HUES64 (cell line): Measurements from ENCODE around the gene RAB27B.
"Not testable (repeated sequence)": the region's sequence is repeated elsewhere in the genome, so short reads cannot be mapped to it uniquely, and the experiment has no call there.

Experiments
- H3K27ac ChIP-seq: 2 replicates; pipeline ENCODE4 v1.7.0; 2013; ENCODE audit warnings: low read depth, low read length, inconsistent platforms
- H3K27me3 ChIP-seq: 2 replicates; pipeline ENCODE4 v1.6.1; 2013; ENCODE audit warnings: mild to moderate bottlenecking, low read length; ENCODE audit not compliant: insufficient read depth
- H3K36me3 ChIP-seq: 2 replicates; pipeline ENCODE4 v1.6.1; 2013; ENCODE audit warnings: mild to moderate bottlenecking, low read length; ENCODE audit not compliant: insufficient read depth
- H3K4me1 ChIP-seq: 2 replicates; pipeline ENCODE4 v1.6.1; 2013; ENCODE audit warnings: mild to moderate bottlenecking, low read length, moderate library complexity; ENCODE audit not compliant: insufficient read depth
- H3K4me3 ChIP-seq: 2 replicates; pipeline ENCODE4 v1.5.1; 2013; ENCODE audit warnings: mild to moderate bottlenecking, low read length, moderate library complexity
- H3K9ac ChIP-seq: 2 replicates; pipeline ENCODE4 v1.6.1; 2013; ENCODE audit warnings: mild to moderate bottlenecking, low read depth, low read length
- H3K9me3 ChIP-seq: 2 replicates; pipeline ENCODE4 v1.6.1; 2013; ENCODE audit warnings: low read depth, low read length; ENCODE audit not compliant: insufficient read depth
- WGBS: fragments of 150-250, 120-280 bp; methylation state at CpG from one replicate; pipeline ENCODE4 v1.1.7; 2013; ENCODE audit warnings: missing lambda C conversion rate; 5-methylcytosine and 5-hydroxymethylcytosine counted together

The RAB27B gene

DNA sequence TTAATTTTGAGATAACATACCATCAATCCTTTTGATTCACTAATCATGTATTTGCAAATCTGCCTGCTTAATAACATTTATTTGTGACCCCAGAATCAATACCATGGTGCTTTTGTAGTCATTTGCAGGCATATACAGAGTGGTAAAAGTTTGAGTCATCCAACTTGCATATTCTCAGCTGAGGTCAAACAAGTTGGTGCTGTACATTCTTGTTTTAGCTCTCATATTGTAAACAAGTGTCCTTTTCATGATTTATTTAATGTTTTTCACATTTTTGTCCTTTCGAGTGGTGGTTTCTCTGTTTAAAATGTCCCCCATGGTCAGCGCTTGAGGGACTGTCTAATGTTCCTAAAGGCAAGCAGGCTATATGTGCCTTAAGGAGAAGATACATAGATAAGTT lies 17.5 kb downstream of the RAB27B start:
- whole genome bisulfite sequencing: 47% methylated on average over 2 of the region's 2 CpGs
- H3K36me3 ChIP-seq: no peaks in the 10 kb centered on the region
- 0 out of 2 replicates have a peak, but pooled peaks cover 5% of the 10 kb centered on the region for H3K4me1 ChIP-seq
- no peaks in the 10 kb centered on the region for H3K27me3 ChIP-seq
- H3K9ac ChIP-seq: no peak overlapping the region
- H3K9me3 ChIP-seq: no peaks in the 10 kb centered on the region
- H3K4me3 ChIP-seq: no peak overlapping the region
- H3K27ac ChIP-seq: no peak overlapping the region

- Histone ChIP-seq H3K4me1 (0 out of 2 replicates have a peak, but pooled peaks cover 5% of the 10 kb centered on the region), H3K9me3 (no peaks in the 10 kb centered on the region), H3K36me3 (no peaks in the 10 kb centered on the region), H3K27me3 (no peaks in the 10 kb centered on the region), H3K27ac (no peak overlapping the region), H3K9ac (no peak overlapping the region), H3K4me3 (no peak overlapping the region)
- WGBS: 89% methylated on average over 1 of the region's 1 CpG
Observed at GRCh38 chr18:54848121-54848520, 19.8 kb downstream of the RAB27B start.

GRCh38 chr18:54849683-54850082 lies 21.4 kb downstream of the RAB27B start:
- H3K9me3 ChIP-seq: no peaks in the 10 kb centered on the region
- no peaks in the 10 kb centered on the region for H3K27me3 ChIP-seq
- 76% methylated on average over 1 of the region's 2 CpGs for WGBS
- H3K4me3 ChIP-seq: no peak overlapping the region
- H3K4me1 ChIP-seq: 0 out of 2 replicates have a peak, but pooled peaks cover 2% of the 10 kb centered on the region
- no peak overlapping the region for H3K27ac ChIP-seq
- no peak overlapping the region for H3K9ac ChIP-seq
- no peaks in the 10 kb centered on the region for H3K36me3 ChIP-seq

- Histone ChIP-seq H3K36me3 (no peaks in the 10 kb centered on the region), H3K4me3 (no peak overlapping the region), H3K4me1 (no peaks in the 10 kb centered on the region), H3K9ac (no peak overlapping the region), H3K27ac (no peak overlapping the region), H3K27me3 (no peaks in the 10 kb centered on the region), H3K9me3 (no peaks in the 10 kb centered on the region)
- WGBS: 94% methylated on average over 2 of the region's 3 CpGs
Observed at GRCh38 chr18:54850598-54850997, 22.3 kb downstream of the RAB27B start.

DNA sequence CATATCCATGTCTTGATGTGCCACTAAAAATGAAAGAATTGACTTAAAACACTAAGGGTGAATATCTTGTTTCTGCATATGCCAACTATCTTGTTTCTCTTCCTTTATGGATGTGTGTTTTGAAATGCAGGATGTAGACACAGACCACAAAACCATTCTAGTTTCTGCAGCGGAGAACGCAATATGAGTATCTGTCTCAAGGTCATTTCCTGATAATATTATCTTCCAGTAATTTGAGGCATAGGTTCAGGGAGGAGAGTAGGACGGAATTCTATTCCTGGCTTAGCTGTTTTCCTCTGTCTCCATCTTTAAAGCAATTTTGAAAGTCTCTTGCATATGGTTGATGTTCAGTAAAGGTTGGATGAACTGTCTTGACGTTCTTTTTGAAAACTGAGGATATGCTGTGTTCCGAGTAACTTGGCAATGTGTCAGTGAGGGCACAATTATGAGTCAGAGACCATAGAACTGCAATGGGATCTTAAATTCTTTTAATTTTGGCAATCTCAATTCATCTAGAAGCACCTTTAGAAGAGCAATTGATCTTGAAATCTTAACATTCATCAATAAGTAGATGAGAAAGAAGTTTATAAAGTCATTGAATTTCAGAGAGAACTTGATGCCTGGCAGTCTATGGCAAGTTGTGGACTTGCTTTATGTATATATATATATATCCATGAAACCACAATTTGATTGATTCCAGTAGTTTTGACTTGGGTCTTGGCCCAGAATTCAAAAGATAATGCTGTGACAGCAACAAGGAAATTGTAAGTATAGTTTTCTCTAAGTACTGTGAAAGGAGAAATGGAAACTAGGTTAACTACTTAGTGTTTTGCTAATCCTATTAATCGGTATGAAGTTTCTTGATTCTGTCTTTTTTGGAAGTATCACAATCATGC lies 24.8 kb downstream of the RAB27B start:
- no peaks in the 10 kb centered on the region for H3K4me1 ChIP-seq
- no peak overlapping the region for H3K27ac ChIP-seq
- no peak overlapping the region for H3K4me3 ChIP-seq
- H3K9me3 ChIP-seq: no peaks in the 10 kb centered on the region
- H3K9ac ChIP-seq: no peak overlapping the region
- WGBS: 95% methylated on average over 6 of the region's 6 CpGs
- H3K36me3 ChIP-seq: no peaks in the 10 kb centered on the region
- no peaks in the 10 kb centered on the region for H3K27me3 ChIP-seq

GRCh38 chr18:54855050-54855449 lies 26.8 kb downstream of the RAB27B start:
- not testable (repeated sequence) for H3K27ac ChIP-seq, H3K9me3 ChIP-seq, H3K4me1 ChIP-seq, H3K9ac ChIP-seq, H3K36me3 ChIP-seq, H3K27me3 ChIP-seq, H3K4me3 ChIP-seq
- WGBS: 96% methylated on average over 3 of the region's 3 CpGs

GRCh38 chr18:54856105-54856646 lies 27.9 kb downstream of the RAB27B start:
- Histone ChIP-seq H3K4me3 (no peak overlapping the region), H3K27me3 (no peaks in the 10 kb centered on the region), H3K9me3 (no peaks in the 10 kb centered on the region), H3K36me3 (no peaks in the 10 kb centered on the region), H3K4me1 (no peaks in the 10 kb centered on the region; the same call in 1 of the 2 replicates), H3K9ac (no peak overlapping the region), H3K27ac (no peak overlapping the region)
- 45% methylated on average over 2 of the region's 2 CpGs for WGBS

DNA sequence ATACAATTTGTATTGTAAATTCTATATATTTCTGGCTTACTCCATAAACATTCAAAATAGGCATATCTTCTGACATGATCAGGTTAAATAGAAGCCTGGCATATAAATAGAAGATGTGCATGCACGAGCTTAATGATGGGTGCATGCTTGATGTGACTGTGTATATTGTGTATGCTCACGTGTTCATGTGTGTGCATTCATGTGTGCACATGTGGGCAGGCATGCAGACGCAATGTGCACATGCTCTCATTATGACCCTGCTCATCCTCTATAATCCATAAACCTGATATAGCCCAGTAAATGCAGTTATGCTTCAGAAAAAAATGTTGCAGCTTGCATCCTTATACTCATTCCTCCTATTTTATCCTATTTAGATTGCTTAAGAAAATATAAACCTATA lies 29.2 kb downstream of the RAB27B start:
- Histone ChIP-seq H3K9ac (no peak overlapping the region), H3K36me3 (no peaks in the 10 kb centered on the region), H3K4me1 (no peaks in the 10 kb centered on the region; the same call in 1 of the 2 replicates), H3K4me3 (no peak overlapping the region), H3K27ac (no peak overlapping the region), H3K9me3 (no peaks in the 10 kb centered on the region), H3K27me3 (no peaks in the 10 kb centered on the region)
- 94% methylated on average over 3 of the region's 3 CpGs for WGBS

DNA sequence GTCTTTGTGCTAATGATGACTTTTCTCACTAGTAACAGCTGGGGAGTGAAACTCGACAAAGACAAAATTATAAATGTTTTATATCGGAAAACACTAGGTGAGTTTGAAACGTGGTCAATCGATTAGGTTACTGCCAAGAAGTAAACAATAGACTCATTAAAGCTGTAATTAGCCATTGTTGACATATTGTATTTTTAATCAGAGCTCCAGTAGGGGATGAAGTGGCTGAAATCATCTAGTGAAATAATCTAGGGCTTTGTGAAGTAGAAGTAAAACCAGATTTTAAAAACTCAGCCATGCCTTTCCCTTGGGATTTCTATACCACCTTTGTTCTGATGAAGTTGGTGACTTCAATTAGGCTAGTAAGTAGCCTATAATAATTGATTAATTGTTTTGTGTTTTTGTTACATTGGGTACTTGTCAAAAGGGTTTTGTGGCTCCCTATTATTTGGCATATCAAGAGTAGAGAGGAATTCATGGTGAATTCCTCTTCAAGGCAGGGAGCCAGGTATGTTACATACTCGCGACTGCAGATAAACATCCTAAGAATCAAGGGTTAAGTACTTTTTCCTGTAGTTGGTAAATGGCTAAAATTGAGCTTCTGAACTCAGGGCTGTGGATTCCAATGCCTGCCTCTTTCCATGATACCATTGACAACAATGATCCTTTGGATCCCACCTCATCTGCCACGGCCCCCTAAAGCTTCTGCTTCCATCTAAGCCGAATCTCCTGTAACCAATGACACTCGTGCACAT lies 31.6 kb downstream of the RAB27B start:
- WGBS: 86% methylated on average over 9 of the region's 9 CpGs
- H3K36me3 ChIP-seq: no peaks in the 10 kb centered on the region
- no peak overlapping the region for H3K4me3 ChIP-seq
- H3K4me1 ChIP-seq: no peaks in the 10 kb centered on the region; the same call in 1 of the 2 replicates
- no peaks in the 10 kb centered on the region for H3K9me3 ChIP-seq
- no peak overlapping the region for H3K9ac ChIP-seq
- H3K27me3 ChIP-seq: no peaks in the 10 kb centered on the region
- H3K27ac ChIP-seq: no peak overlapping the region

GRCh38 chr18:54860941-54861340 lies 32.7 kb downstream of the RAB27B start:
- H3K4me3 ChIP-seq: no peak overlapping the region

DNA sequence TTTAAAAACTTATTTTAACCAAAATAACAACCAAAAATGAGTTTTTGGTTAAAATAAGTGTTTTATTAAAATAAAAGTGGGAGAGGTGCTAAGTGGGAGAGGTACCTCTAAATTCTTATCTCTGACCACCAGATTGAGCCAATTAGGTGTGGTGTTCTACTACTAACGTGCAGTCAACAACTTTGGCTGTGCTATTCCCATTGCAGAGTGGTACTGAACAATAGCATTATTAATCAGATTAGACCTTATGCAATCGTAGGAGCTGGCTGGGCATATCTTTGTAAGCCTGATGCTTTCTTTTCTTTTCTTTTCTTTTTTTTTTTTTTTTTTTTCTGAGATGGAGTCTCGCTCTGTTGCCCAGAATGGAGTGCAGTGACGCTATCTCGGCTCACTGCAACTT lies 38.9 kb downstream of the RAB27B start:
- no peak overlapping the region for H3K9ac ChIP-seq
- WGBS: 93% methylated on average over 5 of the region's 5 CpGs
- no peaks in the 10 kb centered on the region for H3K27me3 ChIP-seq
- H3K4me1 ChIP-seq: no peaks in the 10 kb centered on the region
- H3K9me3 ChIP-seq: no peaks in the 10 kb centered on the region
- no peak overlapping the region for H3K27ac ChIP-seq
- no peak overlapping the region for H3K4me3 ChIP-seq
- H3K36me3 ChIP-seq: no peaks in the 10 kb centered on the region

More at GRCh38 chr18:54860941-54861340, 32.7 kb downstream of the RAB27B start:
- Histone ChIP-seq H3K4me1 (no peaks in the 10 kb centered on the region; the same call in 1 of the 2 replicates), H3K27ac (no peak overlapping the region), H3K27me3 (no peaks in the 10 kb centered on the region), H3K9me3 (no peaks in the 10 kb centered on the region), H3K36me3 (no peaks in the 10 kb centered on the region), H3K9ac (no peak overlapping the region)
- 84% methylated on average over 1 of the region's 1 CpG for WGBS
